CD4-positive, alpha-beta T cell treated with Interleukin-10 for 1 hour (primary cell): ENCODE measurements around the gene GSDME.

Experiments
- DNase-seq: peaks from one replicate; pipeline ENCODE4 v3.0.0-alpha.2; 2020

GSDME gene

GRCh38 chr7:24769014-24769830 is 12.0 kb upstream of the GSDME start:
- no peak for DNase-seq

DNA sequence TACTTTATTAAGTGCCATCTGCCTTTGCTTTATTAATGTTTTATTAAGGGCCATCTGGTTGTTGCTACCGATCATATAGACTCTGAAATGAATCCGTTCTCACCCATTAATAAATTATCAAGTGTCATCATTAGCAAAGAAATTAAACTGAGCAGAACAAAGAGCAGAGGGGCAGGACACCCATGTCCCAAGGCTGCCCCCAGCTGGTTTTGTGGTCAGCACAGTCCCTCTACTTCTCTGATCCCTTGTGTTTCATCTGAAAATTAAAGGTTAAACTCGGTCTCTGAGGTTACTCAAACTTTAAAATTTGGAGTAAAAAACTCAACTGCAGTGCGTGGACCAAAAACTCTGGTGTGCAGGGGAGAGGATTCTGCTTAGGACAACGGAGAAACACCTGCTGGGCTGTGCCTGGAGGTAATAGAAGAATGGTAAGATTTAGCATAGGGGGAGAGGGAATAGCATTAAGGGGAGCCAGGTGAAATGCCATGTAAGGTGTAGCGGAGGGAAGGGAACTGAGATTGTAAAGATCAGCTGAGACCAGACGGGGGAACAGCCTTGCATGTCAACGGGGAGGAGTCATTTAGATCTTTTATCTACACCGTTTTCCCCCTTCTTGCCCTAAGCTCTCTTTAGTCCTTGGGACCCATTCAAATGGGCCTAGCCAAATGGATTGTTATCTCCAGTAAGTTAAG is 10.8 kb upstream of the GSDME start:
- DNase-seq = no peak

DNA sequence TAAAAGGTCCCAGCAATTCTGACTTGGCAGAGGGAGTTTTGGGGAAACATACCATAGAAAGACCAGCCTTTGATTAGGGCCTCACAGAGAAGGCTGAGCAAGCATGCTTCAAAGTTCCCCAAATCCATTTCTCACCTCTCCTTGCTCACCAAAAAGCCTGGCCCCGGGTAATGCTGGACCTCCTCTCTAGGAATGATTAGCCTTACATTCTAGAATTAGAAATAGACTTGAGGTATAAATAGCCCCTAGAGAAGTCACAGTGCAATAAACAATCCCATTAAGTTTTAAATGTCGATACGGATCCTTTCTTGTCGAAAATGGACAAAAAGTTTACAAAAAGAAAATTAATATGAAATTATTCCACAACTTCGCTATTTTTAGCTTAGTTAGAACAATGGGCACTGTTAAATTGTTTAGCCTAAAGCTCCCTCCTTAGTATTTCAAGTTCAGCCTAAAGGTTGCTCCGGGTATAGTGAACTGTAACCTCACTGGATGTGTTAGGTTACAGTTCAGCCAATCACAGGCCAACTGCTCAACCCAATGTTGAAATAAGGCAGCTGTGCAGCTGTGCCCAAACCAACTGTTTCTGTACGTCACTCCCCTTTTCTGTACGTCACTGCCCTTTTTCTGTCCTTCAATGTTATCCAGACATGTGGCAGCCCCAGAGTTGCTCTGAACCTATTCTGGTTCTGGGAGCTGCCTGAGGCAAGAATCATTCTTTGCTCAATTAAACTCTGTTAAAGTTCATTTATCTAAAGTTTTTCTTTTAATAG is 7.9 kb upstream of the GSDME start:
- no peak for DNase-seq

GRCh38 chr7:24764011-24764410 is 6.7 kb upstream of the GSDME start:
- no peak for DNase-seq

GRCh38 chr7:24763303-24763901 is 6.1 kb upstream of the GSDME start:
- DNase-seq = no peak

DNA sequence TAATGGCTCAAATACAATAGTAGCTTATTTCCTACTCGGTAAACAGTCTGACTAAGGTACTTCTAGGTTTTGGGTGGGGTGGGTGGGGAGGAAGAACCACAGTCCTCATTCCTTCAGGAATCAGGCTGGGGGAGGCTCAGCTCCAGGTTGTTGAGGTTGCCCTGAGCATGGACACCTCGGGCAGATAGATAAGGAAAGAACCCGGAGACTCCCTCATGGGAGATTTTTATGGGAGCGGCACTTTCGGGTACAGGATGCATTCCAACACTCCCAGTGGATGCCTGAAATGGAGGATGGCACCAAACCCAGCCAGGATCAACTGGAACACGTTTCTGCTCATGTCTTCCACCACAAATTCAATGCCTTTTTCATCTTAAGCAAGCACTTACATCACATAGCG is 5.5 kb upstream of the GSDME start:
- no peak for DNase-seq

DNA sequence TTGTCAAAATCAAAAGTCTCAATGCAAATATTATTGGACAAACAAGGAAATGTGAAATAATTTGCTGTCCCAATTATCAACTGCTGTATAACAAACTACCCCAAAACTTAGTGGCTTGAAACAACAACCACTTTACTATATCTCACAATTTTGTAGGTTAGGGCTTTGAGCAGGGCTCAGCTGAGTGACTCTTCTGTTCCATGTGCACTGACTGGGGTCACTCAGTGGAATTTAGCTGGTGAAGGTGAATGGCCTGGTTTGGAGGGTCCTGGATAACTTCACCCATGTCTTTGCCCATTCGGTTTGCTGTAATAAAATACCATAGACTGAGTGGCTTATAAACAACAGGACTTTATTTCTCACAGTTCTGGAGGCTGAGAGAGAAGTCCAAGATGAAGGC is 3.7 kb upstream of the GSDME start:
- DNase-seq = no peak

- DNase-seq = no peak
Measured at GRCh38 chr7:24756545-24757352, 515 bp downstream of the GSDME start.

DNA sequence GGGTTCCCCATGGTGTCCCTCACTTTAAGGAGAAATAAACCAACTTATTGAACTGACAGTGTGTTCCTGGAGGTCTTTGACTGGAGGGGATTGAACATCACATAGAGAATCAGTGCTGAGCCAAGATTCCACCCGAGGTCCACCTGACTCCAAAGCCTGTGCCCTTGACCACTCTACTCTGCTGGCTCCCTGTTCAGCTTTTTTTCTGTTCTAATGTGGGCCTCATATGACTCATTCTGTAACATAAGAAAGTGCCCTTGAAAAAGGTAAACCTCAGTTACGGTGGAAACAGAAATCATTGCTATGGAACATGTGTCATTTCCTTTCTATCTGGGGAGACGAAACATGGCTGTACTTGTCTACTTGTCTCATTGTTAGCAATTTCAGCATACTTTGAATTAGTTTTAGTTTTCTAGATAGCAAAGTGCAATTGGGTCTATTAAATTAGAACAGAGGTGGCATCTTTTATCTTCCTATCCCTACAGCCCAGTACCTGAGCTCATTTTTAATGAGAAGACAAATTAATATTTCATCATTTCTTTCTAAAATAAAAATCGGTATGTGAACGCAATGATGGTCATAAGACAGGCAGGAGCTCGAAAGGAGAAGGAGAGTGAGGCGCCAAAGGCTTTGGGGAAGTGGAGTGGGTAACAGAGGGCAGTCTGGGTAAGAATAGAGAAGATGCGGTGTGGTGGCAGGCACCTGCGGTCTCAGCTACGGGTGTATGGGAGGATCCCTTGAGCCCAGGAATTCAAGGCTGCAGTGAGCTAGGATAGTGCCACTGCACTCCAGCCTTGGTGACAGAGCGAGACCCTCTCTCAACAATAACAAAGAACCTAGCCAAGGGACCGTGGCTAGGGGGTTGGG is 1.5 kb downstream of the GSDME start:
- DNase-seq = no peak

DNA sequence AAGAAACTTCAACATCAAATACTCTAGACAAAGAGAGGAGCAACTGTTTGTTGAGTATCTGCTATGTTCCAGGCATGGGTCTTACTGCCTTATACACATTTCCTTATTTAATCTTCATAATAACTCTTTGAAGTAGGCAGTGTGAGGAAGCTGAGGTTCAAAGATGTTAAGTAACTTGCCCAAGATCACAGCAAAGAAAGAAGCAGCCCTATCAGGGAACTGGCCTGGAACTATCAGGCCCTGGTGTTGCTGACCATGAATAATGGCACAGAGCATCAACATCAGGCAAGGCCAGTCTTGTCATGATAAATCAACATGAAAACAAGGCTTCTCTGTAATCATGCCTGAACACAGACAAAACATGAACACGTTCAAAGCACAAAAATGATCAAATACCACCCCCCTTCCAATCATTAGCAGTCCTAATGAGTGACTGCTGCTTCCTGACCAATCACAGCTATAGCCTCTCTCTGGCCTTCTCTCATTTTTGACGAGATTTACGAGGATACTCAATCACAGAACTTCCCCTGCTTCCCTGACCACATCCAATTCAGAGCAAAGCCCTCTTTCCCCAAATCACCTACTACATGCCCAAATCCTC is 2.3 kb downstream of the GSDME start:
- no peak for DNase-seq

- DNase-seq = no peak
Measured at GRCh38 chr7:24752073-24752800, 5.0 kb downstream of the GSDME start.

DNA sequence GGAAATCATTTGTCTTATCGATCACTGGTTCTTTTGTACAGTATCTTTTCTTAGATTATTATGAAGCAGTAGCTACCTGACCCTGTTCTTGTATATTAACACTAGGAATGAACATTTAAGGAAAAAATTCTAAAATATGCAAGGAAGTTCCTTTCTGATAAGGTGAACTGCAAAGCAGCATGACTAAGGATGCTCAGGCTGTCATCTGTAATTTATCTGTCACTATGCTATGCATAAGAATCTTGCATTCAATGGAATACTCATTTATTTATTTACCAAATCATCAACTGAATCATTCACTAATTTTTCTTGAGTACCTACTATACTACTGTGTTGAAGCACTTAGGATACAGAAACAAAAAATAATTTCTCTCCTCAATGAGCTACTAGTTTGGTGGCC is 5.8 kb downstream of the GSDME start:
- DNase-seq = no peak

GRCh38 chr7:24750441-24751055 is 6.7 kb downstream of the GSDME start:
- DNase-seq = no peak

- DNase-seq = no peak
Measured at GRCh38 chr7:24748521-24748920, 8.7 kb downstream of the GSDME start.

GRCh38 chr7:24745355-24745754 is 11.9 kb downstream of the GSDME start:
- DNase-seq = no peak

GRCh38 chr7:24743471-24743870 is 13.8 kb downstream of the GSDME start:
- no peak for DNase-seq

GRCh38 chr7:24742506-24743162 is 14.6 kb downstream of the GSDME start:
- no peak for DNase-seq

DNA sequence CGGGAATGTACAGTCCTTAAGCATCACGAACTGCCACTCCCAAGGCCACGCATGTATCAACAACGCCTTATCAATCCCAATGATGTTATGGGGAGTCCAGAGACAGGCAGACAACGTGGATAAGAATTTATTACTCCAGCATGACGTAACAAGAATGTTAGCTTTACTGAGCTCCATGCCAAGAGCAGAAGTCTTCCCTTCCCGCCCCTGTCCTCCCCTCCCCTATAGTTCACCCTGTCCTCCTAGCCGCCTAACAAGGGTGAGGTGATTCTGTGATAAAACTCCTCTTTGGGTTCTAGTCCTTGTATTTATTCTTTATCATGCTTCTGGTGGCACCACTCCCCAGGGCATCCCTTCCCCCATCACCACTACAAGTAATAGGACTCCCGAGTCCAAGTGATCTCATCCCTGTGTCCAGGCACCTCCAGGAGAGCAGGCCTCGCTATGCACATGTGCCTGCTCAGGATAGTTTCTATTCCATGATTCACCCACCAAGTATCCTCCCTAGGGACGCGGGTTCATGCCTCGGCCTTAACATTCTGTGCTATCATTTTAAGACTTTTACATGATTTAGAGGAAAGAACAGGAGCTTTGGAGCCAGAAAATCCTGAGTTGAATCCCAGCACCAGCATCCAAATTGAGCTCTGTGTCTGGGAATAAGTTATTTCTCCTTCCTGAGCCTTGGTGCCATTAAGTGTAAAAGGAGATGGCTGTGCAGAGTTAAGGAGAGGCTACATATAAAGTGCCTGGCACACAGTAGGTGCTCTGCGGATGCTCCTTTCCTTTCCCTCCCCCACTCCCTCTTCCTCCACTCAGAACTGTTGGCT is 15.4 kb downstream of the GSDME start:
- no peak for DNase-seq
